Prostate gland (tissue), 2 donors: ENCODE results near the gene PDSS1. TPM values are rescaled to one million over a fixed set of nuclear protein-coding genes. Genes with fewer than 3 reads are reported as not detected.

Experiments
- DNase-seq: peaks from one replicate; pipeline ENCODE4 v3.0.0-alpha.2; 2019; ENCODE audit warnings: low spot score
- H3K27ac ChIP-seq, 2 donors: fragments of 200-600 bp; sonication (generic); 2 replicates each; pipeline ENCODE4 v1.5.1; 2017 to 2019
- H3K27me3 ChIP-seq: fragments of 200-600 bp; sonication (generic); replicated peaks from 2 replicates; pipeline ENCODE4 v1.5.1; 2019; ENCODE audit not compliant: insufficient read depth
- H3K36me3 ChIP-seq, 2 donors: fragments of 200-600 bp; sonication (generic); 1 replicate in 1 of 2; 2 replicates in 1 of 2; pipeline versions ENCODE4 v1.5.1 to v1.8.1; 2017 to 2019
- H3K4me1 ChIP-seq: fragments of 200-600 bp; sonication (generic); replicated peaks from 2 replicates; pipeline ENCODE4 v1.5.1; 2019
- H3K4me3 ChIP-seq, 2 donors: fragments of 200-600 bp; sonication (generic); 2 replicates each; pipeline ENCODE4 v1.5.1; 2017 to 2019
- H3K9me3 ChIP-seq: fragments of 200-600 bp; sonication (generic); 2 replicates; pipeline ENCODE4 v1.5.1; 2017
- CTCF ChIP-seq, 4 experiments: fragments of 200-600 bp in 2 of 4; fragments of 450-650 bp in 2 of 4; sonication (generic) in 2 of 4; IDR thresholded peaks; 1 replicate in 3 of 4; 2 replicates in 1 of 4; pipeline ENCODE4 v1.5.1; 2016 to 2019; ENCODE audit warnings: antibody characterized with exemption in 4 of 4, mild to moderate bottlenecking in 2 of 4, moderate library complexity in 2 of 4
- POLR2A ChIP-seq: fragments of 450-650 bp; IDR thresholded peaks from one replicate; pipeline ENCODE4 v1.6.1; 2016; ENCODE audit warnings: antibody characterized with exemption, mild to moderate bottlenecking
- POLR2AphosphoS5 ChIP-seq: sonication (generic); formaldehyde crosslinking; IDR thresholded peaks from one replicate; pipeline ENCODE4 v1.6.1; 2017; ENCODE audit warnings: antibody characterized with exemption
- WGBS: methylation state at CpG from one replicate; pipeline ENCODE4 v1.1.5; 2018; 5-methylcytosine and 5-hydroxymethylcytosine counted together
- intact Hi-C: fragments of 100-400 bp; cut with DNase I; formaldehyde crosslinking; loops from one replicate; pipeline ENCODE4 v1.14.2; 2022
- total RNA-seq, 2 donors: library from RNA; depleted of rRNA; stranded (reverse); fragments of >200 nt; gene quantifications; one replicate each; pipeline ENCODE4 v1.1.0, GENCODE V29; 2016

Gene PDSS1
- total RNA-seq, 2 donors from 2014 or later = 2.8 to 6.8 TPM

GRCh38 chr10:26703096-26703495 lies 5.6 kb downstream of the PDSS1 start:
- no peak overlapping the region for H3K4me3 ChIP-seq
- H3K27me3 ChIP-seq = no peaks in the 10 kb centered on the region
- H3K36me3 ChIP-seq = no peaks in the 10 kb centered on the region
- no peaks in the 10 kb centered on the region for H3K9me3 ChIP-seq
- intact Hi-C loops = no loop called here
- H3K27ac ChIP-seq = no peak overlapping the region
- H3K4me1 ChIP-seq = peaks cover 4% of the 10 kb centered on the region
- TF ChIP-seq CTCF (IDR thresholded peaks at IDR 0.05) = no peak
- 95% methylated on average over 4 of the region's 4 CpGs for WGBS
- DNase-seq = no peak

- intact Hi-C loops = no loop called here
Measured at GRCh38 chr10:26703974-26704373, 6.5 kb downstream of the PDSS1 start.

GRCh38 chr10:26706206-26706605 lies 8.7 kb downstream of the PDSS1 start:
- no peak for TF ChIP-seq POLR2AphosphoS5
- no peak for TF ChIP-seq POLR2A
- no peak for TF ChIP-seq CTCF (IDR thresholded peaks at IDR 0.05)
- H3K36me3 ChIP-seq = no peaks in the 10 kb centered on the region
- H3K4me3 ChIP-seq = no peak overlapping the region
- 79% methylated on average over 6 of the region's 6 CpGs for WGBS
- intact Hi-C loops = no loop called here
- no peaks in the 10 kb centered on the region for H3K4me1 ChIP-seq
- no peaks in the 10 kb centered on the region for H3K27me3 ChIP-seq
- DNase-seq = no peak
- no peaks in the 10 kb centered on the region for H3K9me3 ChIP-seq
- H3K27ac ChIP-seq = no peak overlapping the region

More at GRCh38 chr10:26703974-26704373, 6.5 kb downstream of the PDSS1 start:
- Histone ChIP-seq H3K9me3 (no peaks in the 10 kb centered on the region), H3K4me3 (no peak overlapping the region), H3K27ac (no peak overlapping the region), H3K4me1 (no peaks in the 10 kb centered on the region), H3K36me3 (no peaks in the 10 kb centered on the region), H3K27me3 (no peaks in the 10 kb centered on the region)
- WGBS = 92% methylated on average over 9 of the region's 9 CpGs
- TF ChIP-seq POLR2AphosphoS5 (no peak), POLR2A (no peak), CTCF (IDR thresholded peaks at IDR 0.05) (no peak)
- DNase-seq = no peak

- TF ChIP-seq POLR2A = no peak
- Histone ChIP-seq H3K9me3 (no peaks in the 10 kb centered on the region), H3K27ac (no peak overlapping the region), H3K27me3 (no peaks in the 10 kb centered on the region), H3K4me3 (no peak overlapping the region), H3K4me1 (no peaks in the 10 kb centered on the region), H3K36me3 (no peaks in the 10 kb centered on the region)
- intact Hi-C loops = no loop called here
- DNase-seq = no peak
- WGBS = 82% methylated on average over 10 of the region's 10 CpGs
Measured at GRCh38 chr10:26706936-26707335, 9.4 kb downstream of the PDSS1 start.

GRCh38 chr10:26711324-26711723 lies 13.8 kb downstream of the PDSS1 start:
- no peak overlapping the region for H3K27ac ChIP-seq
- H3K4me3 ChIP-seq = no peak overlapping the region
- no peaks in the 10 kb centered on the region for H3K9me3 ChIP-seq
- WGBS = 80% methylated on average over 2 of the region's 5 CpGs
- no peaks in the 10 kb centered on the region for H3K36me3 ChIP-seq
- H3K4me1 ChIP-seq = no peaks in the 10 kb centered on the region
- no peaks in the 10 kb centered on the region for H3K27me3 ChIP-seq
- no peak for DNase-seq
- TF ChIP-seq CTCF (IDR thresholded peaks at IDR 0.05) (no peak), POLR2A (no peak)
- intact Hi-C loops = no loop called here
